Globus pallidus (tissue), 1 donor: Measurements from ENCODE around the gene MXD1.
"Not testable (repeated sequence)": the region's sequence is repeated elsewhere in the genome, so short reads cannot be mapped to it uniquely, and the experiment has no call there.

ENCODE experiments used
- DNase-seq: peaks from one replicate; pipeline ENCODE4 v3.0.0-alpha.2; 2015; ENCODE audit warnings: low spot score

Gene MXD1, protein sequence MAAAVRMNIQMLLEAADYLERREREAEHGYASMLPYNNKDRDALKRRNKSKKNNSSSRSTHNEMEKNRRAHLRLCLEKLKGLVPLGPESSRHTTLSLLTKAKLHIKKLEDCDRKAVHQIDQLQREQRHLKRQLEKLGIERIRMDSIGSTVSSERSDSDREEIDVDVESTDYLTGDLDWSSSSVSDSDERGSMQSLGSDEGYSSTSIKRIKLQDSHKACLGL

GRCh38 chr2:69914950-69915945 lies at the start of gene MXD1:
Gene MXD1 (plus strand): TSS chr2:69915109. CDS start chr2:69915331, 222 bp downstream.
- no peak for DNase-seq

- DNase-seq = no peak
These were observed 26.5 kb upstream of the MXD1 start for GRCh38 chr2:69888451-69888850.

DNA sequence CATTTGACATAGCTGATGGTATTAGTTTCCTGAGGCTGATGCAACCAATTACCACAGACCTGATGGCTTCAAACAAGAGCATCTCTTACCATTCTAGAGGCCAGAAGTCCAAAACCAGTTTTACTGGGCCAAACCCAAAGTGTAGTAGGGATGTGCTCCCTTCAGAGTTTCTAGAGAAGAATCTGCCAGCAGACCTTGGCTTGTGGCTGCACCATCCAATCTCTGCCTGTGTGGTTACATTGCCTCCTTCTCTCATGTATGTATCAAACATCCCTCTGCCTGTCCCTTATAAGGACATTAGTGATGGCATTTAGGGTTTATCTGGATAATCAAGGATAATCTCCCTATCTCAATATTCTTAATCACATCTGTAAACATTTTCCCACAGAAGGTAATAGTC lies 25.6 kb upstream of the MXD1 start:
- no peak for DNase-seq

GRCh38 chr2:69890881-69891280 lies 24.0 kb upstream of the MXD1 start:
- DNase-seq = no peak

DNA sequence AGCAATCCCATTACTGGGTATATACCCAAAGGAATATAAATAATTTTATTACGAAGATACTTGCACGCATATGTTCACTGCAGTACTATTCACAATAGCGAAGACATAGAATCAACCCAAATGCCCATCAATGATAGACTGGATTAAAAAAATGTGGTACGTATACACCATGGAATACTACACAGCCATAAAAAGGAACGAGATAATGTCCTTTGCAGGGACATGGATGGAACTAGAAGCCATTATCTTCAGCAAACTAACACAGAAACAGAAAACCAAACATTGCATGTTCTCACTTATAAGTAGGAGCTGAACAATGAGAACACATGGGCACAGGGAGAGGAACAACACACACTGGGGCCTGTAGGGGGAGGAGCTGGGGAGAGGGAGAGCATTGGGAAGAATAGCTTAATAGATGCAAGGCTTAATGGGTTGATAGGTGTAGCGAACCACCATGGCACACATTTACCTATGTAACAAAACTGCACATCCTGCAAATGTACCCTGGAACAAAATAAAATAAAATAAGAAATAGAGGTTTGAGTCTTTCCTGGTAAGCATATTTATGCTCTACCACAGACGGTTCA lies 22.0 kb upstream of the MXD1 start:
- DNase-seq = not testable (repeated sequence)

- peak; percentile 75 for DNase-seq
These were observed 21.0 kb upstream of the MXD1 start, which contains the start of gene SNRNP27 for GRCh38 chr2:69893684-69894551. Gene SNRNP27 (plus strand): TSS chr2:69893956. CDS start chr2:69893985, 29 bp downstream.

GRCh38 chr2:69894737-69895136 lies 20.2 kb upstream of the MXD1 start:
- not testable (repeated sequence) for DNase-seq

DNA sequence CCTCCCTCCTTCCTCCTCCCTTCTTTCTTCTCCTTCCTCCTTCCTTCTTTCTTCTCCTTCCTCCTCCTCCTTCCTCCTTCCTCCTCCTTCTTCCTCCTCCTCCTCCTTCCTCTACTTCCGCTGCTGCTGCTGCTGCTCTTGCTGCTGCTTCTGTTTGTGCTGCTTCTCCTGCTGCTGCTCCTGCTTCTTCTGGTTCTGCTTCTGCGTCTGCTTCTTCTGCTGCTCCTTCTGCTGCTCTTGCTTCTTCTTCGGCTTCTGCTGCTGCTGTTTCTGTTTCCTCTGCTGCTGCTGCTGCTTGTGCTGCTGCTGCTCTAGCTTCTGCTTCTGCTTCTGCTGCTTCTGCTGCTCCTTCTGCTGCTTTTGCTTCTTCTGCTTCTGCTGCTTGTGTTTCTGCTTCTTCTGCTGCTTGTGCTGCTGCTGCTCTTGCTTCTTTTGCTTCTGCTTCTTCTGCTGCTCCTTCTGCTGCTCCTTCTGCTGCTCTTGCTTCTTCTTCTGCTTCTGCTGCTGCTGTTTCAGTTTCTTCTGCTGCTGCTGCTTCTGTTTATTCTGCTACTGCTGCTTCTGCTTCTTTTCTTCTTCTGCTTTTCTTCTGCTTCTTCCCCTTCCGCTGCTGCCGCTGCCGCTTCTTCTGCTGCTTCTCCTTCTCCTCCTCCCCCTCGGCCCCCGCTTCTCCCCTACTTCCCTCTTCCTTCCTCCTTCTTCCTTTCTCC lies 12.5 kb upstream of the MXD1 start:
- no peak for DNase-seq

- no peak for DNase-seq
These were observed 7.7 kb upstream of the MXD1 start for GRCh38 chr2:69907216-69907615.

DNA sequence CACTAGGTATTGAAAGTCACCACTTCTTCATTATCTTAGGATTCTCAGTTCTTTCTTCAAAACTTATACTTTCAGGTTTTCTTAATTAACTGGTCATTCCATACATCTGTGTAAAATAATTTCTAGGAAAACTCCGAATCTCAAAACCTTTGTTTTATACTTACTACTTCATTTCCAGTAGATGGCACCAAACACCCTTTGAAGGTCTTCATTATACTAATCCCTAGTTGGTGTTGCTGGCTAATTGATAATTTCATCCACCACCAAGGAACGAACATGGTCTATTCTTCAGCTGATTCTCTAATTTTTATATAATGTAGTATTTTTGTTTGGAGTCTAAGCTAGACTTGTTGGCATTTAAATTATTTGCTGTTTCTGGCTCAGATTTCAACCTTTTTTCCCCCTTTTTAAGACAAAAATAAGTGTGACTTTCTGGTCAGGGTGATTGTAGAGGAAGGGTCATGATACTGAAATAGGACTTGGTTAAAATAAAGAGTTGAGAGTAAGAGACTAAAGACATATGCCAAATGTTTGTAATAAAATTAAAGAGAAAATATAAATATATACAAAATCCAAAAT lies 2.8 kb upstream of the MXD1 start:
- DNase-seq = peak; percentile 83

DNA sequence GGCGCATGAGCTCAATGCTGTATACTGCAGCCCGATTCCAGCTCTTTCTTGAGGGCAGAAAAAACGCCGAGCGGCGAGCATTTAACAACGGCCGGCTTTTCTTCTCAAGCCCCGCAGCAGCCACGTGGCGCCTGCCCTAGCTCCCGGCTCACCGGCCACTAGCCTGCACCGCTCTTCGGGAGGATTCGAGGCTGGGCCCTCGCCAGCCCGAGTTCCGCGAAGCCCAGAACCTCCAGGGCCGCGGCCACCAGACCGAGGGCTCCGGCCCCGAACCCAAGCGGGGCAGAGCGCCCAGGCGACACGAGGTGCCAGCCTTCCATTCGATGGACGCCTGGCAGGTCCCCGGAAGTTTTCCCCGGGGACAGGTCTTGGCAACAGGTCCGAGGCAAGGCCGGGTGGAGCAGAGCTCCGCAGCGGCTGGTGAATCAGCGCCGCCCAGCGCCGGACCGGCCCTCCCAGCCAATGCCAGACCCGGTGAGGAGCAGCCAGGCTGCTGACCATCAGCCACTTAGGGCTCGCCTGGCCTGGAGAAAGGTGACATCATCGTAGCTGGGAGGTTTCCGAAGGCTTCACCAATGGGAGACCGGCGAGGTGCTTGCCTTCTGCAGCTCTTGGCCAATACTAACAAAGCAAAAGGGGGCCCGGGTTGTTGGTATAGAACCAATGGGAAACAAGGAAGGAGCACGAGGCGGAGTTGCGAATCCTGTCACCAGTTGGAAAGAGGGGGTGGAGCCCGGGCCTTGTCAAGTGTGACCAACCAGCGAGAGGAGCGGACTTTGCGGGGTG lies 552 bp upstream of the MXD1 start:
- peak; percentile 100 for DNase-seq

DNA sequence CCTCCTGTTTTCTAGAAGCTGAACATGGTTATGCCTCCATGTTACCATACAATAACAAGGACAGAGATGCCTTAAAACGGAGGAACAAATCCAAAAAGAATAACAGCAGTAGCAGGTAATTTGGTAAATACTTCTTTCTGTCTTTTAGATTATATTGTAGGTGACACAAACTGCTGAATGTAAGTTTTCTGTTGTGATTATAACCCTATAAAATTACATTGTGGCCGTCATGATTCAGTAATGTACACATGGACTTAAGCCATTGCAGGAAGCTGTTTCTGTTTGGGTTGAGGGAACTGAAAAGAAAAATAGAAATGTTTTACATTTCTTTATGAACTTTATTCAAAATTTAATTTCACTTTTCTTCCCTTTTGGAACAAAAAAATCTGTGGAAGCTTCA lies 1.2 kb downstream of the MXD1 start:
- no peak for DNase-seq

GRCh38 chr2:69917852-69918251 lies 2.9 kb downstream of the MXD1 start:
- no peak for DNase-seq

DNA sequence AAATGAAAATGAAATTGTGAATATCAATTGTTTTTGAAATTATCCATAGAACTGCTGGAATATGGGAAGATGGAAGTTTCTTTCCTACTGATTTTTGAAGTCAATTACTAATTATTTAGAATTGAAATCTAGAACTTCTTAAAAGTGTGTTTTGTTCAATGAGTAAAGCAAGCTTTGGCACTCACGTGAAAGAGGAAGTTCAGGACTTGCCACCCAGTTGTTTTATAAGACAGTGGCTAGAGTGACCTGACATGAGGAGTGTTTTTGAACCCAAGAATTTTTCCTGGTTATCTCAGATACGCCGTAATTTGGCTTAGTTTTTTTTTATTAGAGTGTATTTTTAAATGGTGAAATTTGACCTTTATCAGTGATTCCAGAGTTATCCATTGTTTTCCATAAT lies 3.5 kb downstream of the MXD1 start:
- DNase-seq = no peak

DNA sequence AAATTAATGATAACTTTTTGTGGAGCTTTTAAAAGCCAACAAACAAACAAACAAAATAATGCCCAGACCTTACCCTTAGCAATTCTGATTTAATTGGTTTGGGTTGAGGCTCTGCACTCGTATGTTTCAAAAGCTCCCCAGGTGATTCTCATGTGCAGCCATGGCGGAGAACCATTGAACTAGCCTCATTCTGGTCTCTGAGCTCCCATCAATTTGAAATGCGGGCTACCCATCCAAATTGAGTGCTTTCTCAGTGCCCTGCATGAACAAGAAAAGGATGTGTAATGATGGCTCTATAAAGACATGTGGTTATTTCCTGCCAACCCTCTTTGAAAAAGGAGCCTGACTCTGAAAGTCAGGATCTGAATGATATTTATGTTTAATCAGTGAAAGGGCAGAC lies 8.2 kb downstream of the MXD1 start:
- DNase-seq = no peak

DNA sequence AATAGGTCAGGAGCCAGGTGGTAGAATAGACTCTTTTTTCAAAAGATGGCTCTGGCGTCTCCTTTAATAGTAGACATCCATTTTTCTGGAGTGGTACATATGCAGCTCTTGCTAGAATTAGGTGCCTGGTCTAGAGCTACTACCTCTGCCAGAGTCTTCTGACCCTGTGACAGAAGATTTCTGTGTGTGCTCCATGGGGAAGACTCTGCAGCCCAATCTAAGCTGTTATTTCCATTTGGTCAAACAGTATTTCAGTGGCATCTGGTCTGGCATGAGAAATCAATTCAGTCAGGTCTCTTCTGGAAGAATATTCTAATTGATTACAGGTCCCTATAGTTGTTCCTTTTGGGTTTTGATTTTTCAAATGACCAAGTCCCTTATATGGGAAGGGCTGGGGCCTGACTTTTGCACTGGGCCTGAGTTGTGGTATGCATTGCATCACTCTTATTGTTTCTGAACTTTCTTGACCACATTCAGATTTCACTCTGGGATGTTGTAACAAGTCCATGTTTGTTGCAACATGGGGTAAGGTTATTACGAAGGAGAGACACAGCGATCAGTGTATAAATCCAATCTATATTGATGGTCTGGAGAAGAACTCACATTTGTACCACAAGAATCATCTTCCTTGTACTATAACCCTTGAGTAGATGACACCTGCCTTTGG lies 12.1 kb downstream of the MXD1 start:
- no peak for DNase-seq

DNA sequence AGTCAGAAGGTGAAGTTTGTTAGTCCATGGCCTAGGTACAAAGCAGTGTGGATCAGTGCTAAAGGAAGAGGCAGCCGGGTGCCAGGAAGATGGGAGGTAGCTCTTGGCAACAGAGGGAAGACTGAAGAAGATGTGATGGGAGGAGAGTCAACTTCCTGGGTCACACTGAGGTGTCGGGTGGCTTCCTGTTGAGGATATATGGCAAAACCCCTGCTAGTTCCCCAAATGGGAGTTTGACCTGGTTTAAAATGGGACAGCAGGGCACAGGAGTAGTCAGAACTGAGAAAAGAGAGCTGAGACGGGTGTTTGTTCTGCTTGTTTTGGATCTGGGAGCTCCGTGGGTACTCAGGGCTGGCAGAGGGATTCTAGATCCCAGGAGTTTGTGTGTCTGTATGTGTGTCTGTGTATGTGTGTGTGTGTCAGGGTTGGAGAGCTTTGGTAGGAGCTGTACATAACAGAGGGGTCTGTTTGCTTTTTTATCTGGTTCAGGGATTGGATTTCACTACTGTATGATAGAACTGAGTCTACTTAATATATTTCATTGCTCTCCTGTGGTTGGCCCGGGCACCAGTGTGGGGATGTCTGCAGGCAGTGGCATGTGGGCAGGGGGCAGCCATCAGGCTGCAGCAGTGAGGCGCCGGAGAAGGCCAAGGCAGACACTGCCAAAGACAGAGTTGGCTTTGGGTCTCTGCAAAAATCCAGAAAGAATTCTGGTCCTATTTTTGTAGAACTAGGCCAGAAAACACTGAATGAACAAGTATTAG lies 17.1 kb downstream of the MXD1 start:
- DNase-seq = peak; percentile 51

DNA sequence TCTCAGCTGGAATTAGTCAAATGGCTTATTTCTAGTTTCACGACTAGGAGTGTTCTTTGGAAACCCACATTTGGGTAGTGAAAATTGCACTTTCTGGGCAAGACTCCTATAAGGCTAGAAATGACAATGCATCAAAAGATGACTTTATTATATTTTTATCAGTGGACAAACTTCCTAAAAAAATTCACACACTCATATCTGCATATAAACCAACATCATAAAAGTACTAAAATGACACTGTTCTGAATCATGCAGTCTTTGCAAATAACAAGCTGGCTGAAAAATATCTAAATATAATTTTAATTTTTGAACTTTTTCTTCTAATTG lies 17.6 kb downstream of the MXD1 start:
- DNase-seq = no peak
